Esophagus mucosa (tissue), 1 donor: ENCODE data around the gene CDCP1. TPM values are rescaled to one million over a fixed set of nuclear protein-coding genes. Genes with fewer than 3 reads are reported as not detected.

Experiments
- ATAC-seq: fragments of 200-7000 bp; cut with Tn5 transposase; one replicate; pipeline ENCODE4 v1.9.1; 2020
- total RNA-seq: library from RNA; stranded (reverse); gene quantifications from one replicate; pipeline ENCODE4 v1.2.4, GENCODE V29; 2023
- donor health status: DM: yes; HTN: yes; CAD: no.

CDCP1 gene
- total RNA-seq, 1 donor from 2014 or later: 85.6 TPM

GRCh38 chr3:45134758-45135521, 11.2 kb downstream of the CDCP1 start:
- ATAC-seq: no peak

GRCh38 chr3:45132568-45133211, 13.5 kb downstream of the CDCP1 start:
- no peak for ATAC-seq

GRCh38 chr3:45131201-45131600, 15.0 kb downstream of the CDCP1 start:
- no peak for ATAC-seq

- ATAC-seq: peak; percentile 31
Measured at GRCh38 chr3:45130476-45130875, 15.7 kb downstream of the CDCP1 start.

GRCh38 chr3:45128950-45129349, 17.2 kb downstream of the CDCP1 start:
- no peak for ATAC-seq

- ATAC-seq: peak; percentile 27
Measured at GRCh38 chr3:45127130-45127822, 18.9 kb downstream of the CDCP1 start.

GRCh38 chr3:45126730-45127129, 19.4 kb downstream of the CDCP1 start:
- ATAC-seq: peak; percentile 66

- peak; percentile 81 for ATAC-seq
Measured at GRCh38 chr3:45125550-45126026, 20.6 kb downstream of the CDCP1 start.

GRCh38 chr3:45124956-45125355, 21.2 kb downstream of the CDCP1 start:
- no peak for ATAC-seq

DNA sequence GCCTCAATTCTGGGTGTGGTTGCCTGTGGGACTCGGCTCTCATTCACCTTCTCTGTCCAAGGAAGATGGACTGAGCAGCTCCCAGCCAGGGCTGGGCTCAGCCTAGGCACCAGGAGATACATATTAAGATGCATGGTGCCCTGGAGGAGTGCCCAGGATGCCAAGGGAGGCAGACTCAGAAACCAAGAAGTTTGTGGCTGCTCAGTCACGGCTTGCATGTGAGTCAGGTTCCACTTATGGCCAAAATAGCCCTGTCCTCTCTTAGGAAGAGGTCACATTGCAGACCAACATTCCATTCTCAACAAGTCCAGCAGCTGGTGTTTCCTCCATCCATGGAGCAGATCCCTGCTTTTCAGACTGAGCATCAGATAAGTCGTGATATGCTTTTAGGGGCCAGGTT, 21.8 kb downstream of the CDCP1 start:
- peak; percentile 23 for ATAC-seq

- ATAC-seq: peak; percentile 76
Measured at GRCh38 chr3:45123581-45124269, 22.5 kb downstream of the CDCP1 start.

- peak; percentile 28 for ATAC-seq
Measured at GRCh38 chr3:45123030-45123429, 23.1 kb downstream of the CDCP1 start.

DNA sequence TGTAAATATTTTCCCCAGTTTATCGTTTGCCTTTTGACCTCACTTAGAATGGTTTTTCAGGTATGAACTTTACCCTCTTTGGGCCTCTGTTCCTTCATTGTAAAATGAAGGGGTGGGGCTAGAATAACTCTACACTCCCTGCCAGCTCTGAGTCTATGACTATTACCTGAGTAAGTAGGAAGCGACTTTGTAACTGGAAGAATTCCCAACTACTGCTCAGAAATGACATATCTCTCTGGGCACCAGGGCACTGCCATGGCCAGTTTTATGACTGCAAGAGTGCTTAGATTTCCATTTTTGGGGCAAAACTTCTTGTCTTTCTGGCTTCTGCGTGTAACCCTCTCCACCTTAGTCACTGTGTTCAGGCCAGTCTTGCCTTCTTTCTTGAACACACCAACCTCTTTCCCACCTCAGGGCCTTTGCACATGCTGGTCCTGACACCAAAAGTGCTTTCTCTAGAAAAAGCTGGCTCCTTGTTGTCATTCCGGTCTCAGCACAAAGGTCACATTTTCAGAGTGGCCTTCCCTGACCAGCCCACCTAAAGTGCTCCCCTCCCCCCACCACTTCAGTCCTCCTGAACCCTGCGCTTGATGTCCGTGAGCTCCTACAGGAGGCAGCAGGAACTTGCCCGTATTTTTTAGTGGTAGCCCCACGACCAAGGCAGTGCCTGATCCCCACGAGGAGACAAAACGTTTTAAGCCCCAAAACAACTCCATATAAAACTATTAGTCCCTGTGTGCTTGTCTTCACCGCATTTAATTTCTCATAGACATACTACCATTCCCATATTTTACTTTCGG, 25.6 kb downstream of the CDCP1 start:
- ATAC-seq: peak; percentile 72

- no peak for ATAC-seq
Measured at GRCh38 chr3:45119824-45120358, 26.3 kb downstream of the CDCP1 start.

- no peak for ATAC-seq
Measured at GRCh38 chr3:45119376-45119775, 26.8 kb downstream of the CDCP1 start.

DNA sequence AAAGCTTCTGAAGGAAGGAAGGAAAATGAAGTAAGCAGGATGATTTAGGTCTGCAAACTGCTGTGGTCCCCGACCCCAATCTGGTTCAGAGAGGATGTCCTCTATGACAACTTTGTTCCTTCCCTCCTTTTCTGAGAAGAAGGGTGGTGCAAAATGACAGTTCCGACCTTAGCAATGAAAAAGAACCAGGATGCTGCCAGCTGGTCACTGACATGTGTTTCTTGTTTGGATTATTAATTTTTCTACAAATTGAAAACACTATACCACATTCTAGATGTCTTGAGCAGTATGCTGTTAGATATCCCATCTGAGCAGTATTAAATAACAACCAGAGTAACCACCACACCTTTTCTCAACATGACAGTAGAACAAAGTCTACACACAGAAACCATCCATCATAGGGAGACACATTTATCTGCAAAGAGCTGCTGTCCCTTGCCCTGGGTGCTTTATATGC, 27.5 kb downstream of the CDCP1 start:
- no peak for ATAC-seq

- no peak for ATAC-seq
Measured at GRCh38 chr3:45116350-45116749, 29.8 kb downstream of the CDCP1 start.

DNA sequence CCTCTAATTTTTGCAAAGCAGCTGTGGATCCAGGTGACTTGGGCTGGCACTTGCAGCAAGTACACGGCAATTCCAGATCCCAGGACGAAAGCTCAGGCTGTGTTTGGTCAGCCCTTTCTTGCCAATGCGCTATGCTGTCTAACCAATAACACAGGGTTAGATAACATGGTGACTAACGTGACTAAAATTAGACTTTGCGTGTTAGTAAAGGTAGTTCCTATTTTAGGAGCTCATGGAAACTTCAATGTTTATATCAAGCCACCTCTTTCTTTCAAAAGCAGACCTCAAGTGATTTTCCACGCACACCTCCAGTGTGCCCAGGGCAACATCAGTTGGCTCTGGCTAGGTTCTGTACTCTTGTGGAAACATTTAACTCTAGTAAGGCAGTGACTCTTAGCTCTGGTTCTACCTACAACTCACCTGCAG, 32.5 kb downstream of the CDCP1 start:
- ATAC-seq: no peak

- ATAC-seq: peak; percentile 43
Measured at GRCh38 chr3:45112939-45113338, 33.2 kb downstream of the CDCP1 start.

DNA sequence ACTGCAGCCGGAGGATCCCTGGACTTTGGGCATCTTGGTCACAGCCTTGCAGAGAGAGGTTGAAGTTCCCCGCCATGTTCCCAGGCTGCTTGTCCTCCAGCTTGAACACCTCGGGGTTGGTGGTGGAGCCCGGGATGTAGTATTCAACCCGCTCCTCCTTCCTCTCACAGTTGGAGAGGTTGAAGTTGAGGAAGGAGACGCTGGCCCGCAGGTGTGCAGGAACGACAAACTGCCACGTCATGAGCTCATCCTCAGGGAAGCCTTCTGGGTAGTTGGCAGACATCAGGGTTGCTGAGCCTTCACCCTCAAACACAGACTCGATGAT, 35.7 kb downstream of the CDCP1 start:
- ATAC-seq: no peak

GRCh38 chr3:45109771-45110508, 36.2 kb downstream of the CDCP1 start:
- ATAC-seq: peak; percentile 45
